GM18873 (cell line): ENCODE data around the gene MGAT4C.

ENCODE experiments used
- ATAC-seq: cut with Tn5 transposase; IDR thresholded peaks from one replicate; pipeline ENCODE4 v1.9.1; 2021; ENCODE audit warnings: mild to moderate bottlenecking, moderate library complexity, moderate number of reproducible peaks; ENCODE audit not compliant: unreplicated experiment, low FRiP score

Gene MGAT4C

DNA sequence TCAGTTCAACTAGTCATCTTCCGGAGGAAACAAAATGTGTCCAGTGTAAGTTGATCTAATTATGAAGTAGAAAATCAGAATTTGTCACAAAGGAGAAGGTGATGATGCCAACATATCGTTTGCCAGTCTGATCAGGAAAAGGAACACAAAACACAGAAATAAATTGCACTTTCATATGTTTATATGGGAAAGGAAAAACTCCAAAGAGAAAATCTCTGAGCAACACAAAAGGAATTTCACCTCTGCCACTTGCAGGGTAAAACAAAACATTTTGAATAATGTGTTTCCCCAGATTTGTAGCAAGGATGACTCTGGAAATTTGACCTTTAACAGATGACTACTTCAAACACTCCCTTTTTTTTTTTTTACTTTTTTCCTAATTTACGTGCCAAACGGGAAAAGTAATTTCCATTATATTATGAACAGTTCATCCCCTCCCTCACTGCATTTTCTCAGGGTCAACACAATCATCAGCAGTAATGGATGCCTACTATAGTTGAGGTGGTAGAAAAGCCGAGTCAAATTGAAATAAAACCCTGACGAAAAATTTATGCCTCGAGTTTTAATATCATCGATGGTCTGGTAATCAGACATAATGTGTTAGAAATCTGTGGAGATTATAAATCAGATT lies 25.6 kb downstream of the MGAT4C start:
- ATAC-seq: no peak

DNA sequence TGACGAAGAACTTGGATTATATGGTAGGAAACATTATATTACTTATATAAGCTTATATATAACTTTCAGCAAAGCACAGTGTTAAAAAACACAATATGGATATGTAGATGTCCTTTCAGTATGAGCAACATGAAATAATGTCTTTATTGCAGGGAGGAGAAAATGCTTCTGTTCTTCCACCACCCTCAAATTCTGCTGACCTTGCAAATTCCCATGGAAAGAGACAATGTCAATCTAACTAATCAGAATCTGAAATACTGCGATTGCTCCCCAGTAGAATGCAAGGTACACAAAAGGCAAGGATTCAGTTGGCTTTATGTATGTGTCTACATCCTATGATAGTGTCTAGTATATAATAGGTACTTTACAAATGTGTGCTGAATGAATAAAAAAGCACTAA lies 26.4 kb downstream of the MGAT4C start:
- ATAC-seq: no peak

GRCh38 chr12:86228656-86229055 lies 27.5 kb downstream of the MGAT4C start:
- ATAC-seq: no peak

- ATAC-seq: no peak
Measured at GRCh38 chr12:86226481-86226880, 29.7 kb downstream of the MGAT4C start.

- no peak for ATAC-seq
Measured at GRCh38 chr12:86216591-86216990, 39.6 kb downstream of the MGAT4C start.

- ATAC-seq: no peak
Measured at GRCh38 chr12:86213012-86213411, 43.2 kb downstream of the MGAT4C start.

DNA sequence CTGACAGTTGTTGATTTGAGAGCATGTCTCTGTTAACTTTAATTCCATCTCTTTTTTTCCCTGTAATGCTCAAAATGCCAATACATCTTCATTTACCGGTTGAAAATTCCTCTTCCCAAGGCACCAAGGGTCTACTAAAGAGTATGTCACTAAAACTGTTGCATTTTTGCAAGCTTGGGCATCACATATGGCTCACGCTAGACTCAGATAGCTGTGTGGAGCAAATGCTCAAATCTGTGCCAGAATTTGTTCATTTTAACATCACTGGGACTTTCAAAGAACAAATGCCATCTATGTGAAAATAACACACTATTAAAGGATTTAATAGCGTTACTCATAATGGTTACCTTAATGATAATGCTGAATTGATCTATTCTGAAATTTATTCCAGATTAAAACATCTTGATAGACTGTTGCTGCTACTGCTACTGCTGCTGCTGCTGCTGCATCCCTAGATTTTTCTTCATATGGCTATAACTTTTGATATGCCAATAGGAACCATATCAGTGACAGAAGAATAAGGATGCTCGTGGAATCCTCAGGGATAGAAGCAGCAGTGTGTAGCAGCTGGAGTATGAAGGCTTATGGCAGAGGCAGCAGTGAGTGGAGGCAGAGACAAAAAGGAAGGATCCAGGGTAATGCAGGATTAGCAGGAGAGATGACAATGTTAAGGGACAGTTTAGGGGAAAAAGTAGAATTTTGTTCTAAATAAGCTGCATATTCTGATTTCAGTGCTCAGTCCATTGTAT lies 57.3 kb downstream of the MGAT4C start:
- no peak for ATAC-seq

GRCh38 chr12:86196465-86196864 lies 59.7 kb downstream of the MGAT4C start:
- no peak for ATAC-seq

DNA sequence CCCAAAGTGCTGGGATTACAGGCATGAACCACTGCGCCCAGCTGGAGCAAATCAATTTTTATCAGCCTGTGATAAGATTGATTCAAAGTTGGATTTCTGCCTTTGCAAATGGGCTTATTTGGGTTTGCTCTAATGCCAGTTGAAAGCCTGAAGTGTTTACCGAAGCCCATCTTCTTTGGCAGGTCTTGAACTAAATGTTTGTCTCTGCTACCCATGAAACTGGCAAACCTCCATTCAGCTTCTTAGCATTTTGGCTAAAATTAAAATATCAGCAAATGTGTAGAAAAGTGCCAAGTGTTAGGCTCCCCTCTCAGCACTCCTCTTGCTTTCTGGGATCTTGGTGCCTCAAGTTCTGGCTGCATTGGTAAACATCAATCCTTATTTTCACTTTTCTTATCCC lies 61.5 kb downstream of the MGAT4C start:
- no peak for ATAC-seq

DNA sequence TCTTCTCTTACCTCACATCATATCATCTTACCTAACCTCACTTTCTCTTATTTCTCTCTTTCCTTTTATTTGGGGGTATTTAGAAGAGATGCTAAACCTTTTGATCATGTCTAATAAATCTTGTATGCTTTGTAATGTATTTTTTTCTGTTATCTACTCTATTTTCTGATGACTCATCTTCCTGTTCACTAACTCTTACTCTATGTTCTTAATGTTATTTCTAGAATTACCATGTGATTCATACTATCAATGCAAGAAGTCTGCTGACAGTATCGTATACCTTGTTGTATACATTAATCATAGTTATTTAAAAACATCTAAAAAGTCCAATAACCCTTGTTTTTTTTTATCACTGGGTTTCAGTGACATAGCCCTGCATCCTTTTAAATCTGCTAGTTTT lies 62.3 kb downstream of the MGAT4C start:
- no peak for ATAC-seq

DNA sequence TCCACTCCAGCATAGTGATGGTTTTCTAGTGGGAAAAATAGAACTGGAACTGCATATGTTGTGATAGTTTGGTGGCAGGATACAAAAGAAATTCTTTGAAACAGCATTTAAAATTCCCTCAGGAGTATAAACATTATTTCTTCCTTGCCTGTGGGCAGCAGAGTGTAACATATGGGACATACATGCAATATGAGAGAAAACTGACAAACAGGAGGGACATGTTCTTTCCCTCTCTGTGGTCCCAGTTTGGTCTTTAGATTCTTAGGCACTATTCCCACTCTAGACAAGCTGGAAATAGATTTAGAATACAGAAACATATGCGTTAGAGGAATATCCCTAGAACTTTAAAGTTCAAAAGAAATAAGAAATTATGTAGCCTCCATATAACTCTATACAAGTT lies 68.0 kb downstream of the MGAT4C start:
- ATAC-seq: no peak

GRCh38 chr12:86186449-86186848 lies 69.7 kb downstream of the MGAT4C start:
- ATAC-seq: no peak

GRCh38 chr12:86179855-86180254 lies 76.3 kb downstream of the MGAT4C start:
- ATAC-seq: no peak

- no peak for ATAC-seq
Measured at GRCh38 chr12:86174188-86174587, 82.0 kb downstream of the MGAT4C start.

- no peak for ATAC-seq
Measured at GRCh38 chr12:86172913-86173443, 83.2 kb downstream of the MGAT4C start.

DNA sequence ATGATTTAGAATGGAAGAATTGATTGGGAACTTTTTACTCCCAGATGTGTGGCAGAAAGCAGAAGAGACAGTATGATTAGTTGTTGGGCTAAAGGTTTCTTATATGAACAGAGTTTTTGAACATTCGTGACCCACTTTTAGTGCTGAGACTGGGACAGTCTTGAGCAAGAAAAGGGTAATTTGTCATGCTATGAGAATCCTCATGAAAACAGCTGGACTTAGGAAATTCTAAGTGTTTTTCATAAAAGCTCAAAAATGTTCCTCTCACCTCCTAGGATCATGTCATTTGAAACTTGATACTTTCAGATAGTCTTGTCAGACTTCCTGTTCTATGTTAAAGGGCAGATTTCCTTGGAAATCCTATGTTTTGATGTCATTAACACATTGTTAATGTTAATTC lies 86.1 kb downstream of the MGAT4C start:
- no peak for ATAC-seq

GRCh38 chr12:86158956-86159355 lies 97.2 kb downstream of the MGAT4C start:
- no peak for ATAC-seq

- ATAC-seq: no peak
Measured at GRCh38 chr12:86154620-86155019, 101.6 kb downstream of the MGAT4C start.

DNA sequence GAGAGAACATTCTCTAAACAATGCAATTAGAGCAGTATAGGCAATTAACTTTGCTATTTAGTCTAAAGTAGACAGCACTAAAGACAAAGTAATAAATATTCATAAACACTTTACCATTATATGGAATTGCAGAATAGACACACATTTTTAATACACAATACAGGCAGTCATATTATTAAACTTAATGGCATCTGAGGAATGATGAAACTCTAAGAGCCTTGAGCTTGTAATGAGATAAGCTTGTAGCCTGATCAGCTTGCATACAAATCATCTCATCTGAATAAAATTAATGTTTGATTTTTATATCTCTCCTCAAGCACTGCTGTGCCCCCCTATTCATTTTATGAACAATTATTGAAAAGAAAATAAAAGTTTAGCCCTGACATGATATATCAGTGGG lies 107.6 kb downstream of the MGAT4C start:
- no peak for ATAC-seq

DNA sequence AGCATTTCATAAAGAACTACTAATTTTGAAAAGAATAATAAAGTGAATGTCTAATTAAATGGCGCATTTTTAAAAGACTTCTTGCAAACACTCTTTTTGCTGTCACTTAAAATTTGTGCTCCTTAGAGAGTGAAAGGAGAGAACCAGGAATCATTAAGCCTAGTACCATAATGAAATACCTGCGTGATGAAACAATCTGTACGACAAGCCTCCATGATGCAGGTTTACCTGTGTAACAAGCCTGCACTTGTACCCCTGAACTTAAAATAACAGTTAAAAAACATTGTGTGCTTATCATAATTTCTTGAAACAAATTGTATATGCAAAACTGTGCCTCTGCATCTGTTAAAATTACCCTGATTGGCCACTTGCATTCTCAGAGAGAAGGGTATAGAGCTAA lies 108.1 kb downstream of the MGAT4C start:
- ATAC-seq: no peak

- ATAC-seq: no peak
Measured at GRCh38 chr12:86145156-86145555, 111.0 kb downstream of the MGAT4C start.

DNA sequence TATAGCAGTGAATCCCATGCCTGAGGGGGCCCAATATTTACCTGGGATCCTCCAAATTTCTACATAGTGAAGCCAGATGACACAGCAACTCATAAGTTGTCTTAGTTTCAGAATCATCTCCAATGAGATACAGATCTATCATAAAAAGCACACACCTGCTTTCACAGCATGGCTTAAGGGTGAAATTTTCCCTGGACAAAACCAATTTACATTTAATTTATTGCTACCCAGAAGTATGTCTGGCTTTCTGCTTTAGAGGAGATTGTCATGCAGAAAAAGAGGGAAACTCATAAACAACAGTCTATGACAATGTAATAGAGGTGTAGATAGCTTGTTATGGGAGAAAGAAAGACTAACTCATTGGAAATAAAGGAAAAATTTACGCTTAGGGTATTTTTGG lies 113.0 kb downstream of the MGAT4C start:
- no peak for ATAC-seq
